Measurements from ENCODE around the gene GRHL1.
"Not testable (repeated sequence)": the region's sequence is repeated elsewhere in the genome, so short reads cannot be mapped to it uniquely, and the experiment has no call there.

GRHL1 gene

GRCh38 chr2:9914384-9915065 lies 37.0 kb upstream of the GRHL1 start:
- Histone ChIP-seq H3K4me3 (ENCODE audit: low read depth in 1 of 2, low read length in 2 of 2) (no peak overlapping the region), H3K27me3 (ENCODE audit: insufficient read depth, low read length, poor library complexity) (no peaks in the 10 kb centered on the region), H3K9me3 (ENCODE audit: insufficient read depth, low read length, severe bottlenecking) (no peaks in the 10 kb centered on the region), H3K36me3 (ENCODE audit: insufficient read depth, low read length) (peaks cover 66% of the 10 kb centered on the region), H3K79me2 (ENCODE audit: insufficient read depth, low read length) (no peaks in the 10 kb centered on the region), H2AFZ (ENCODE audit: low read depth, low read length) (no peak overlapping the region), H4K20me1 (ENCODE audit: insufficient read depth, low read length) (no peaks in the 10 kb centered on the region), H3K4me2 (ENCODE audit: insufficient read depth, low read length) (no peak overlapping the region), H3K4me1 (ENCODE audit: insufficient read depth, low read length) (no peaks in the 10 kb centered on the region), H3K27ac (ENCODE audit: low read length) (no peak overlapping the region), H3K9ac (ENCODE audit: low read depth, low read length) (no peak overlapping the region)
- ATAC-seq (ENCODE audit: insufficient read depth, low read depth) (no peak), DNase-seq (no peak)
- TF ChIP-seq EZH2 (IDR thresholded peaks at IDR 0.05; ENCODE audit: borderline replicate concordance, low read depth, low read length, severe bottlenecking), result no peak
- TF ChIP-seq, protein P1, sequence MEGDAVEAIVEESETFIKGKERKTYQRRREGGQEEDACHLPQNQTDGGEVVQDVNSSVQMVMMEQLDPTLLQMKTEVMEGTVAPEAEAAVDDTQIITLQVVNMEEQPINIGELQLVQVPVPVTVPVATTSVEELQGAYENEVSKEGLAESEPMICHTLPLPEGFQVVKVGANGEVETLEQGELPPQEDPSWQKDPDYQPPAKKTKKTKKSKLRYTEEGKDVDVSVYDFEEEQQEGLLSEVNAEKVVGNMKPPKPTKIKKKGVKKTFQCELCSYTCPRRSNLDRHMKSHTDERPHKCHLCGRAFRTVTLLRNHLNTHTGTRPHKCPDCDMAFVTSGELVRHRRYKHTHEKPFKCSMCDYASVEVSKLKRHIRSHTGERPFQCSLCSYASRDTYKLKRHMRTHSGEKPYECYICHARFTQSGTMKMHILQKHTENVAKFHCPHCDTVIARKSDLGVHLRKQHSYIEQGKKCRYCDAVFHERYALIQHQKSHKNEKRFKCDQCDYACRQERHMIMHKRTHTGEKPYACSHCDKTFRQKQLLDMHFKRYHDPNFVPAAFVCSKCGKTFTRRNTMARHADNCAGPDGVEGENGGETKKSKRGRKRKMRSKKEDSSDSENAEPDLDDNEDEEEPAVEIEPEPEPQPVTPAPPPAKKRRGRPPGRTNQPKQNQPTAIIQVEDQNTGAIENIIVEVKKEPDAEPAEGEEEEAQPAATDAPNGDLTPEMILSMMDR (IDR thresholded peaks at IDR 0.05; ENCODE audit: borderline replicate concordance, extremely low read depth, low read length, poor library complexity, severe bottlenecking), result no peak

GRCh38 chr2:9918275-9918674 lies 33.2 kb upstream of the GRHL1 start:
- TF ChIP-seq, protein P1 (IDR thresholded peaks at IDR 0.05; ENCODE audit: borderline replicate concordance, extremely low read depth, low read length, poor library complexity, severe bottlenecking), result no peak
- TF ChIP-seq EZH2 (IDR thresholded peaks at IDR 0.05; ENCODE audit: borderline replicate concordance, low read depth, low read length, severe bottlenecking), result no peak
- Histone ChIP-seq H3K9ac (ENCODE audit: low read depth, low read length) (no peak overlapping the region), H2AFZ (ENCODE audit: low read depth, low read length) (no peak overlapping the region), H4K20me1 (ENCODE audit: insufficient read depth, low read length) (no peaks in the 10 kb centered on the region), H3K4me3 (ENCODE audit: low read depth in 1 of 2, low read length in 2 of 2) (no peak overlapping the region), H3K36me3 (ENCODE audit: insufficient read depth, low read length) (peaks cover 72% of the 10 kb centered on the region), H3K27ac (ENCODE audit: low read length) (no peak overlapping the region), H3K27me3 (ENCODE audit: insufficient read depth, low read length, poor library complexity) (no peaks in the 10 kb centered on the region), H3K9me3 (ENCODE audit: insufficient read depth, low read length, severe bottlenecking) (no peaks in the 10 kb centered on the region), H3K79me2 (ENCODE audit: insufficient read depth, low read length) (no peaks in the 10 kb centered on the region), H3K4me2 (ENCODE audit: insufficient read depth, low read length) (no peak overlapping the region), H3K4me1 (ENCODE audit: insufficient read depth, low read length) (no peaks in the 10 kb centered on the region)
- ATAC-seq (ENCODE audit: insufficient read depth, low read depth), result no peak
- DNase-seq, result no peak

DNA sequence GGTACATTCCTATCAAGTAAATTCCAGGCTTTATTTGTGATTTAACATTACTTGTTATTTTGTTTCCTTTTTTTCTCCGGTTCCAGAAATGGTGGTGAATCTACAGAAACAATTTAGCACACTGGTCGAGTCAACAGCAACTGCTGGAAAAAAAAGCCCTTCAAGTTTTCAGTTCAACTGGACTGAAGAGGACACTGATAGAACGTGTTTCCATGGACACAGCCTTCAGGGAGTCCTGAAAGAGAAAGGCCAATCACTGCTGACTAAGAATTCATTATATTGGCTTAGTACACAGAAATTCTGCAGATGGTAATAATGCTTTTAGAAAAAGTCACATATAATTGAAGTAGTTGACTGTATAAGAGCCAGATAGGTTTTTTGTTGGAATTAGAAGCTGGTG lies 32.0 kb upstream of the GRHL1 start:
- no peak for DNase-seq
- no peaks in the 10 kb centered on the region for H3K9me3 ChIP-seq (ENCODE audit: insufficient read depth, low read length, severe bottlenecking)
- H3K4me1 ChIP-seq (ENCODE audit: insufficient read depth, low read length), result no peaks in the 10 kb centered on the region
- no peak for ATAC-seq (ENCODE audit: insufficient read depth, low read depth)
- H2AFZ ChIP-seq (ENCODE audit: low read depth, low read length), result no peak overlapping the region
- H3K9ac ChIP-seq (ENCODE audit: low read depth, low read length), result no peak overlapping the region
- no peaks in the 10 kb centered on the region for H3K27me3 ChIP-seq (ENCODE audit: insufficient read depth, low read length, poor library complexity)
- no peak overlapping the region for H3K27ac ChIP-seq (ENCODE audit: low read length)
- H3K79me2 ChIP-seq (ENCODE audit: insufficient read depth, low read length), result no peaks in the 10 kb centered on the region
- TF ChIP-seq, protein P1 (IDR thresholded peaks at IDR 0.05; ENCODE audit: borderline replicate concordance, extremely low read depth, low read length, poor library complexity, severe bottlenecking), result no peak
- TF ChIP-seq EZH2 (IDR thresholded peaks at IDR 0.05; ENCODE audit: borderline replicate concordance, low read depth, low read length, severe bottlenecking), result no peak
- H3K4me2 ChIP-seq (ENCODE audit: insufficient read depth, low read length), result no peak overlapping the region
- H3K36me3 ChIP-seq (ENCODE audit: insufficient read depth, low read length), result peaks cover 67% of the 10 kb centered on the region
- no peaks in the 10 kb centered on the region for H4K20me1 ChIP-seq (ENCODE audit: insufficient read depth, low read length)
- no peak overlapping the region for H3K4me3 ChIP-seq (ENCODE audit: low read depth in 1 of 2, low read length in 2 of 2)

DNA sequence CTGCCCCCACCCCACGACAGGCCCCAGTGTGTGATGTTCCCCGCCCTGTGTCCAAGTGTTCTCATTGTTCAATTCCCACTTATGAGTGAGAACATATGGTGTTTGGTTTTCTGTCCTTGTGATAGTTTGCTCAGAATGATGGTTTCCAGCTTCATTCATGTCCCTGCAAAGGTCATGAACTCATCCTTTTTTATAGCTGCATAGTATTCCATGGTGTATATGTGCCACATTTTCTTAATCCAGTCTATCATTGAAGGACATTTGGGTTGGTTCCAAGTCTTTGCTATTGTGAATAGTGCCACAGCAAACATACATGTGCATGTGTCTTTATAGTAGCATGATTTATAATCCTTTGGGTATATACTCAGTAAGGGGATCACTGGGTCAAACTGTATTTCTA lies 24.5 kb upstream of the GRHL1 start:
- not testable (repeated sequence) for H3K9me3 ChIP-seq (ENCODE audit: insufficient read depth, low read length, severe bottlenecking); H3K79me2 ChIP-seq (ENCODE audit: insufficient read depth, low read length); H4K20me1 ChIP-seq (ENCODE audit: insufficient read depth, low read length); ATAC-seq (ENCODE audit: insufficient read depth, low read depth); H3K9ac ChIP-seq (ENCODE audit: low read depth, low read length); H3K4me2 ChIP-seq (ENCODE audit: insufficient read depth, low read length); H3K27me3 ChIP-seq (ENCODE audit: insufficient read depth, low read length, poor library complexity); H3K4me3 ChIP-seq (ENCODE audit: low read depth in 1 of 2, low read length in 2 of 2); H3K4me1 ChIP-seq (ENCODE audit: insufficient read depth, low read length); DNase-seq; H2AFZ ChIP-seq (ENCODE audit: low read depth, low read length); H3K27ac ChIP-seq (ENCODE audit: low read length)
- H3K36me3 ChIP-seq (ENCODE audit: insufficient read depth, low read length), result peaks cover 15% of the 10 kb centered on the region; the same call in 1 of the 2 replicates

Data from DND-41 (cell line).